Uterus (tissue), 2 donors: ENCODE data around the gene KCNMA1.

Source experiments
- POLR2A ChIP-seq, 2 donors: fragments of 450-650 bp; IDR thresholded peaks; one replicate each; pipeline ENCODE4 v1.6.1; 2016; ENCODE audit warnings: antibody characterized with exemption in 2 of 2, mild to moderate bottlenecking in 1 of 2, moderate library complexity in 1 of 2
- TF ChIP-seq, protein P1 (sequence below), 4 experiments: fragments of 200-600 bp in 2 of 4; fragments of 450-650 bp in 2 of 4; sonication (generic) in 2 of 4; IDR thresholded peaks; one replicate each; pipeline ENCODE4 v1.5.1; 2016 to 2019; ENCODE audit warnings: antibody characterized with exemption in 4 of 4, mild to moderate bottlenecking in 2 of 4, moderate library complexity in 1 of 4

- TF ChIP-seq, protein P1, sequence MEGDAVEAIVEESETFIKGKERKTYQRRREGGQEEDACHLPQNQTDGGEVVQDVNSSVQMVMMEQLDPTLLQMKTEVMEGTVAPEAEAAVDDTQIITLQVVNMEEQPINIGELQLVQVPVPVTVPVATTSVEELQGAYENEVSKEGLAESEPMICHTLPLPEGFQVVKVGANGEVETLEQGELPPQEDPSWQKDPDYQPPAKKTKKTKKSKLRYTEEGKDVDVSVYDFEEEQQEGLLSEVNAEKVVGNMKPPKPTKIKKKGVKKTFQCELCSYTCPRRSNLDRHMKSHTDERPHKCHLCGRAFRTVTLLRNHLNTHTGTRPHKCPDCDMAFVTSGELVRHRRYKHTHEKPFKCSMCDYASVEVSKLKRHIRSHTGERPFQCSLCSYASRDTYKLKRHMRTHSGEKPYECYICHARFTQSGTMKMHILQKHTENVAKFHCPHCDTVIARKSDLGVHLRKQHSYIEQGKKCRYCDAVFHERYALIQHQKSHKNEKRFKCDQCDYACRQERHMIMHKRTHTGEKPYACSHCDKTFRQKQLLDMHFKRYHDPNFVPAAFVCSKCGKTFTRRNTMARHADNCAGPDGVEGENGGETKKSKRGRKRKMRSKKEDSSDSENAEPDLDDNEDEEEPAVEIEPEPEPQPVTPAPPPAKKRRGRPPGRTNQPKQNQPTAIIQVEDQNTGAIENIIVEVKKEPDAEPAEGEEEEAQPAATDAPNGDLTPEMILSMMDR (IDR thresholded peaks at IDR 0.05), result no peak
- TF ChIP-seq POLR2A (IDR thresholded peaks at IDR 0.05), result no peak
Observed at GRCh38 chr10:77479586-77479985, 158.0 kb downstream of the KCNMA1 start.
